ENCODE data around the gene AMN1.

DNA sequence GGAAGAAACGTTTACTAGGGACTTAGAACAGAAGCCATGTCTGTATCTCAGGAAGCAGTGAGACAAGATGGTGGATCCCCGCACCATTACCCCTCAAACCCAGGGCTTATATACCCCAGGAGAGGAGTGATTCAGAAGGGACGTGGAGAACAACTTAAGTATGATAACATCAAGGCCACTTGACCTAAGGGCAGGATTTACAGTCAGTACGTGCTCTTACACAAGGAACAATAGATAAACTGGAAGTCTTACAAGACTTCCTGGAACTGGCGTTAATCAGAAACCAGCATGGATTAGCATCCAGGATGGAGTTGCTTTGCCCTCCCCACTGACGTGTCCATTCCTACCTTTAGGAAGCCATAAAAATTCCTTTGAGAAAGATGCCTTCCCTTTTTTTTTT lies 77.9 kb downstream of the AMN1 start:
- TF ChIP-seq, protein P1, sequence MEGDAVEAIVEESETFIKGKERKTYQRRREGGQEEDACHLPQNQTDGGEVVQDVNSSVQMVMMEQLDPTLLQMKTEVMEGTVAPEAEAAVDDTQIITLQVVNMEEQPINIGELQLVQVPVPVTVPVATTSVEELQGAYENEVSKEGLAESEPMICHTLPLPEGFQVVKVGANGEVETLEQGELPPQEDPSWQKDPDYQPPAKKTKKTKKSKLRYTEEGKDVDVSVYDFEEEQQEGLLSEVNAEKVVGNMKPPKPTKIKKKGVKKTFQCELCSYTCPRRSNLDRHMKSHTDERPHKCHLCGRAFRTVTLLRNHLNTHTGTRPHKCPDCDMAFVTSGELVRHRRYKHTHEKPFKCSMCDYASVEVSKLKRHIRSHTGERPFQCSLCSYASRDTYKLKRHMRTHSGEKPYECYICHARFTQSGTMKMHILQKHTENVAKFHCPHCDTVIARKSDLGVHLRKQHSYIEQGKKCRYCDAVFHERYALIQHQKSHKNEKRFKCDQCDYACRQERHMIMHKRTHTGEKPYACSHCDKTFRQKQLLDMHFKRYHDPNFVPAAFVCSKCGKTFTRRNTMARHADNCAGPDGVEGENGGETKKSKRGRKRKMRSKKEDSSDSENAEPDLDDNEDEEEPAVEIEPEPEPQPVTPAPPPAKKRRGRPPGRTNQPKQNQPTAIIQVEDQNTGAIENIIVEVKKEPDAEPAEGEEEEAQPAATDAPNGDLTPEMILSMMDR (IDR thresholded peaks at IDR 0.05; ENCODE audit: low read depth, low read length, poor library complexity, severe bottlenecking), result no peak
- TF ChIP-seq EZH2phosphoT487 (IDR thresholded peaks at IDR 0.05; ENCODE audit: borderline replicate concordance, low read length), result no peak
